Stimulated activated CD4-positive, alpha-beta T cell treated with anti-CD3 and anti-CD28 coated beads, Interleukin-1b, Interleukin-23, amount 100 ng/mL, for 48 hours (primary cell): ENCODE measurements around the gene XIRP1.
"Not testable (repeated sequence)": the region's sequence is repeated elsewhere in the genome, so short reads cannot be mapped to it uniquely, and the experiment has no call there.

Experiments
- DNase-seq: peaks from one replicate; pipeline ENCODE4 v3.0.0-alpha.2; 2020

Gene XIRP1

GRCh38 chr3:39192490-39193092 lies at the start of gene XIRP1:
TSS of gene XIRP1 (minus strand) at chr3:39192595. CDS start at chr3:39189445, 3,150 bp downstream.
- DNase-seq: peak; percentile 64

GRCh38 chr3:39241561-39241960 lies 49.2 kb upstream of the XIRP1 start:
- no peak for DNase-seq

- DNase-seq: no peak
Measured at GRCh38 chr3:39237027-39237426, 44.6 kb upstream of the XIRP1 start.

GRCh38 chr3:39234651-39235050 lies 42.3 kb upstream of the XIRP1 start:
- DNase-seq: no peak

- DNase-seq: no peak
Measured at GRCh38 chr3:39232859-39233258, 40.5 kb upstream of the XIRP1 start.

- no peak for DNase-seq
Measured at GRCh38 chr3:39230453-39230852, 38.1 kb upstream of the XIRP1 start.

GRCh38 chr3:39228496-39228895 lies 36.1 kb upstream of the XIRP1 start:
- no peak for DNase-seq

GRCh38 chr3:39227596-39227995 lies 35.2 kb upstream of the XIRP1 start:
- not testable (repeated sequence) for DNase-seq

- DNase-seq: no peak
Measured at GRCh38 chr3:39226106-39226741, 33.8 kb upstream of the XIRP1 start.

GRCh38 chr3:39224288-39224687 lies 31.9 kb upstream of the XIRP1 start:
- no peak for DNase-seq

GRCh38 chr3:39222939-39223338 lies 30.5 kb upstream of the XIRP1 start:
- no peak for DNase-seq

GRCh38 chr3:39222462-39222861 lies 30.1 kb upstream of the XIRP1 start:
- no peak for DNase-seq

- DNase-seq: no peak
Measured at GRCh38 chr3:39221141-39221530, 28.7 kb upstream of the XIRP1 start.

GRCh38 chr3:39220407-39221140 lies 28.2 kb upstream of the XIRP1 start:
- DNase-seq: no peak

- no peak for DNase-seq
Measured at GRCh38 chr3:39219702-39220101, 27.3 kb upstream of the XIRP1 start.

GRCh38 chr3:39216176-39216790 lies 23.9 kb upstream of the XIRP1 start:
- no peak for DNase-seq

GRCh38 chr3:39213613-39214012 lies 21.2 kb upstream of the XIRP1 start:
- no peak for DNase-seq

- no peak for DNase-seq
Measured at GRCh38 chr3:39212665-39213064, 20.3 kb upstream of the XIRP1 start.

- no peak for DNase-seq
Measured at GRCh38 chr3:39211332-39212130, 19.1 kb upstream of the XIRP1 start.

GRCh38 chr3:39210078-39210477 lies 17.7 kb upstream of the XIRP1 start:
- no peak for DNase-seq

- no peak for DNase-seq
Measured at GRCh38 chr3:39209329-39209970, 17.1 kb upstream of the XIRP1 start.

- DNase-seq: peak; percentile 22
Measured at GRCh38 chr3:39208463-39209055, 16.2 kb upstream of the XIRP1 start.
